ENCODE results near the gene C18orf63.

Gene C18orf63

DNA sequence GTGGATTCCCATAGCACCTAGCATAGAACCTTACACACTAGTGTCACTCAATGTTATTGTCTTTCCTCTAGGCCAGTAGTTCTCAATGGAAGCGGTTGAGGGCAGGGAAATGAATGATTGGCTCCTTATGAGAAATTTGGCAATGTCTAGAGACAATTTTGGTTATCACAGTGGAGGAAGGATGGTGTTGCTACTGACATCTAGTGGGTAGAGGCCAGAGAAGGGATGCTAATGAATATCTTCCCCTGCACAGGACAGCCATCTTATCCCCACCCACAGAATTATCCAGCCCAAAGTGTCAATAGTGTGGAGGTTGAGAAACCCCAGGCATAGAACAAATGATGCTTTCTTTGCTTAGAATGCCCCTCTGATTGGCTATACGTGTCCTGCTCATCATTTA, 15.8 kb downstream of the C18orf63 start:
- TF ChIP-seq, protein P1, sequence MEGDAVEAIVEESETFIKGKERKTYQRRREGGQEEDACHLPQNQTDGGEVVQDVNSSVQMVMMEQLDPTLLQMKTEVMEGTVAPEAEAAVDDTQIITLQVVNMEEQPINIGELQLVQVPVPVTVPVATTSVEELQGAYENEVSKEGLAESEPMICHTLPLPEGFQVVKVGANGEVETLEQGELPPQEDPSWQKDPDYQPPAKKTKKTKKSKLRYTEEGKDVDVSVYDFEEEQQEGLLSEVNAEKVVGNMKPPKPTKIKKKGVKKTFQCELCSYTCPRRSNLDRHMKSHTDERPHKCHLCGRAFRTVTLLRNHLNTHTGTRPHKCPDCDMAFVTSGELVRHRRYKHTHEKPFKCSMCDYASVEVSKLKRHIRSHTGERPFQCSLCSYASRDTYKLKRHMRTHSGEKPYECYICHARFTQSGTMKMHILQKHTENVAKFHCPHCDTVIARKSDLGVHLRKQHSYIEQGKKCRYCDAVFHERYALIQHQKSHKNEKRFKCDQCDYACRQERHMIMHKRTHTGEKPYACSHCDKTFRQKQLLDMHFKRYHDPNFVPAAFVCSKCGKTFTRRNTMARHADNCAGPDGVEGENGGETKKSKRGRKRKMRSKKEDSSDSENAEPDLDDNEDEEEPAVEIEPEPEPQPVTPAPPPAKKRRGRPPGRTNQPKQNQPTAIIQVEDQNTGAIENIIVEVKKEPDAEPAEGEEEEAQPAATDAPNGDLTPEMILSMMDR (IDR thresholded peaks at IDR 0.05; ENCODE audit: extremely low read depth, missing control alignments), result no peak
- DNase-seq (ENCODE audit: low spot score), result no peak

DNA sequence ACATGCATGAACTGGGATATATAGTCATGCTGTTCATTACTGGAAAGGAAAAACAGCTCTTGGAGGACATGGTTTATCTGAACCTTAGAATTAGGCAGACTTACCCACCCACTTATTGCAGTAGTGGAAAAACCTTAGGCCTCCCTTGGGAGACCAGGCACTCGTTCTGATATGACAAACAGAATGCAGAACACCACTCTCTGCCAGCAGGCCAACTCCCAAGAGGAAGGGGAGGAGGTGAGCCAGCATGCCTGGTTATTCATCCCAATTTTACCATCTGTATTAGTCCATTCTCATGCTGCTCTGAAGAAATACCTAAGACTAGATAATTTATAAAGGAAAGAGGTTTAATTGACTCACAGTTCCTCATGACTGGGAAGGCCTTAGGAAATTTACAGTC, 17.5 kb downstream of the C18orf63 start:
- TF ChIP-seq, protein P1 (IDR thresholded peaks at IDR 0.05; ENCODE audit: extremely low read depth, missing control alignments), result no peak
- DNase-seq (ENCODE audit: low spot score), result no peak

DNA sequence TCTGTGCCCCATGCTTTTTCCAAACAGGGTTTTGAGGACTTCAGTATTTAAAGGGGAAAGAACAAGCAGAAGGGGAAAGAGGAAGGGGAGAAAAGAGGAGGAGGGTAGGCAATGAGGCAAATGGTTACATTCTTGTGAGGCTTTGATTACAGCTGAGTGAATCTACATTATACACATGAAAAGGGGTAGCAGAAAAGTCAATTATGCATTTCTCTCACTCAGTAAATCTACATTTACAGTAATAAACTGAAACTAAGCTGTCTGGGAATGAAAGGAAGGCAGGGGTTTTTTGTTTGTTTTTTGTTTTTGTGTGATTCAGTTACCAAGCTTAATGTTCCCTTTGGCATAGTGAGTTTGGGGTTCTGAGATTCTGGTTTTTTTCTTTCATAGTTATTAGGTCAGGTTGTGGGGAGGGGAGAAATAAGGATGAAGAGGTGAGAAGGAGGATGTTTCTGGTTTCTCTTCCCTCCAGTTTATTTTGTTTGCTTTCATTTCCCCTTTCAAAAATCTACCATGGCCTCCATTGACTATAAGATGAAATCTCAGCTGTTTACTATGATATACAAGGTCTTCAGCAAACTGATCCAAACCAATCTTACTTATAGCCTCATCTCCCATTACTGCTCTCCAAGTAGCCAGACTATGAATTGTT, 18.7 kb downstream of the C18orf63 start:
- no peak for DNase-seq (ENCODE audit: low spot score)
- TF ChIP-seq, protein P1 (IDR thresholded peaks at IDR 0.05; ENCODE audit: extremely low read depth, missing control alignments), result no peak

DNA sequence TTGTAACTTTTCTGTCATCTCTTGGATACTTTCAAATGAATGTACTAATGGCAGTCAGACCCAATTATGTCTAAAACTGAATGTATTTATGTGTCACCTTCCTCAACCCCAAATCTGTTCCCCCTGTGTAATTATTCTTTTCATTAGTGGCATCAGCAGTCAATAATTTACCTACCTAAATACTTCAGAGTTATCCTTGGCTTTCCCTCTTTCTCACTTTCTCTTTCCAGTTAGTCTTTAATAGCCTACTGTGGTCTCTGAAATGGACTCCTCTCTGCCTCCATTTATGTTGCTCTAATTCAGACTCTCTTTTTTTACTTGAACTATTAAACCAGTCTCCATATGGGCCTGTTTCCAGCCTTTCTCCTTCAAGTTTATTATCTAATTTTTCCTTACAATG, 21.0 kb downstream of the C18orf63 start:
- TF ChIP-seq, protein P1 (IDR thresholded peaks at IDR 0.05; ENCODE audit: extremely low read depth, missing control alignments), result no peak
- DNase-seq (ENCODE audit: low spot score), result no peak

DNA sequence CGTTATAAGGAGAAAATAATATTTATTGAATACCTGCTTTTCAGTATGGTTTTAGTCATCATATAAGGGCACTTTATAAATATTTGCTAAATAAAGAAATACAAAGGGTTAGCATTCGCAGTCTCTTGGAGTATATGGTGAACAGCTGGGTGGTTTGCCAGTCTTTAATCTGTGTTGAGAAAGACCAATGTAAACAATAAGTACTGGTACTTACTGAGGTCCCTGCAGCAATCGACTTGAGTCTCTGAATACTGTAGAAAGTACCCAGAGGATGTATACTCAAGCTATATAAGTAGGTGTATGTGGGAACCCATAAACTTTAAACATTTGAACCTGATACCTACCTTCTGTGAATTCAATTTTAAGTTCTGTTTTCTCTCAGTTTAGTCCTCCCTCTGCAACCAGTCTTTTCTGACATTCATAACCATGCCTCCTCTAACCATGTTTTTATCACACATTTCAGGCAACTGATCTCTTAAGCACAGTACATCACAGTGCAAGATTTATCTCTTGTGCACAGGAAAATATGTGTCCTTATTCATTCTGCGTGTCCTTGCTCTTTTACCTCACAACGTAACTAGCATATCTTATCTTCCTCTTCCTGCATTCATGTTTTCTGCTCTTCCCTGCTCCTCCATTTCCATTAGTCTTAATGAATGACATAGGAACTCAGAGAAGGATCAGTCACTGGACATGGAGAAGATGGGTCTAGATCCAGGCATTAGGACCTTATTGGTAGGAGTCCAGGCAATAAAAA, 21.7 kb downstream of the C18orf63 start:
- TF ChIP-seq, protein P1 (IDR thresholded peaks at IDR 0.05; ENCODE audit: extremely low read depth, missing control alignments), result no peak
- DNase-seq (ENCODE audit: low spot score), result no peak

DNA sequence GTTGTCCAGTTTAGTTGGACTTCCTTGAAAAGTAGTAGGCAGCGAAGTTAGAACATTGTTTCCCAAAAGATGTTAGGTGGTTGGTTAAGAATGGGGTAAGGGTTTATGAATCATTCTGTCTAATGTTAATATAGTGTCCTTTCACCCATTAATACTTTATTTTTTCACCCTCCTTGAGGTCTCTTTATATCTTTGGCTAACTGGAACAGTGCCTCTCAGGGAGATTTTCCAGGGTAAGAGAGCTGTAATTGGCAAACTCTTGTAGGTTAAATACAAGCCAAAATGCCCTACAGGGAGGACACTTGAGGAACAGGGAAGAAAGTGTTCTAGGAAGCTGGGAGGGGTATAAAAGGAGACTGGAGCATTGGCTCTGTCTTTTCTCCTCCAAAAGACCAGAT, 22.3 kb downstream of the C18orf63 start:
- TF ChIP-seq, protein P1 (IDR thresholded peaks at IDR 0.05; ENCODE audit: extremely low read depth, missing control alignments), result no peak
- no peak for DNase-seq (ENCODE audit: low spot score)

DNA sequence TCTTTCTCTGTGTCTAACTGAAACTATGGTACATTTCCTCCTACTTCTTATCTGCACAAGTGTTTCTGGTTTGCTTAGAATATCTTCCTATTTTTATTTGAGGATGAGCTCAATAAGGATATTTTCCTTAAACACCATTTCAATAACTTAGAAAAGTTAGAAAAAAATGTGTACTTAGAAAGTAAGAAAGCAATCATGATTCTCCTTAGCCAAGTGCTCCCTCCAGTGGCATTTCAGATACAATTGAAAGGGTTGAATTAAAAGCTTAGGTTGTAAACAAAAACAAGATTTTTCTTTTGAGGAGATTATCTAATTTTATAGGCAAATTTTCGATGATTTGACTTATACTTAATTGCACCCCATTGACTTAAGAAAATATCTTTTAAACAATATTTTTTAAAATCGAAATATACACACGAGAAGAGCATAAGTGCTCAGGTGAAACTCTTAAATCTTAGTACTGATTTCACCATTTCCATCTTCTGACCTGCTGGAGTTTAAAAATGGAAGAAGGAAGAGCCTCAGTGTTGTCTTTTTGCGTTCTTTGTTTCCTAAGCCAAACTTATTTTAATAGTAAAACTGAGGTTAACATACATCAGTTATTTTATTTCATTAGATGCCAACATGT, 26.9 kb downstream of the C18orf63 start:
- no peak for DNase-seq (ENCODE audit: low spot score)
- TF ChIP-seq, protein P1 (IDR thresholded peaks at IDR 0.05; ENCODE audit: extremely low read depth, missing control alignments), result no peak

Data from GM20000 (cell line).